ENCODE measurements around the gene SPHKAP. TPM values are rescaled to one million over a fixed set of nuclear protein-coding genes. Genes with fewer than 3 reads are reported as not detected.

SPHKAP gene
- total and polyA plus RNA-seq, 2 of the 4 experiments (the other 2 are of a cell fraction) = not detected

DNA sequence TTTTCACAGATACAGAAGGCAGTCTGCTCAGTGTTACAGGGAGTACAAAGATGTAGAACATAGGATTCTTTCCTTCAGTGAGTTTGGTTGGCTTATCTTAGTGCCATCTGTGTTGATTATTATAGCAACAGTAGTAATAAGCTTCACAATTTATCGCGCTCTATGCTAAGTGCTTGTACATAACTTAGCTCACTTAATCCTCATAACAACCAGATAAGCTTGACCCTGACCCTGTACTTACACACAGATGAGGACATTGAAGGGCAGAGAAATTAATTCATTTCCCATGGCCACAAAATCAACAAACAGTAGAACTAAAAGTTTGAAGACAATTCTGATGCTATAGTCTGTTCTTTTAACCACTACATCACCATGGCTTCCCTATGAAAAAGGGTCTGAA lies 121.8 kb downstream of the SPHKAP start:
- Histone ChIP-seq H2BK20ac (ENCODE audit: low read depth, low read length) (no peak overlapping the region), H3K23ac (ENCODE audit: low read depth, low read length) (no peak overlapping the region), H4K91ac (ENCODE audit: insufficient read depth, low read depth, low read length) (no peak overlapping the region), H3K27me3 (ENCODE audit: control insufficient read depth, insufficient read depth, low read length) (no peaks in the 10 kb centered on the region), H3K27ac (ENCODE audit: insufficient read depth, low read length) (no peak overlapping the region), H3K56ac (ENCODE audit: extremely low read depth, insufficient read depth, low read length) (no peak overlapping the region), H2BK15ac (ENCODE audit: low read depth, low read length) (no peak overlapping the region), H4K5ac (ENCODE audit: low read depth, low read length) (no peak overlapping the region), H2BK120ac (ENCODE audit: low read depth, low read length) (no peak overlapping the region), H2AK9ac (replicated peaks; ENCODE audit: low read depth, low read length, poor library complexity) (no peak overlapping the region), H4K8ac (ENCODE audit: low read depth in 2 of 2, low read length in 2 of 2) (no peak overlapping the region), H3K9ac (ENCODE audit: low read depth, low read length) (no peak overlapping the region), H3K18ac (ENCODE audit: low read depth, low read length) (no peak overlapping the region), H3K4ac (ENCODE audit: low read depth, low read length) (no peak overlapping the region), H3K9me3 (ENCODE audit: control insufficient read depth, insufficient read depth, low read length) (peaks cover 14% of the 10 kb centered on the region; the same call in 1 of the 2 replicates), H2AK5ac (ENCODE audit: low read depth, low read length) (no peak overlapping the region), H3K36me3 (ENCODE audit: control insufficient read depth, insufficient read depth, low read length) (no peaks in the 10 kb centered on the region), H3K14ac (replicated peaks; ENCODE audit: low read depth, low read length) (no peak overlapping the region), H3K4me1 (ENCODE audit: control insufficient read depth, insufficient read depth, low read length) (no peaks in the 10 kb centered on the region), H3K9me1 (ENCODE audit: insufficient read depth, low read length) (no peaks in the 10 kb centered on the region), H3K79me1 (ENCODE audit: low read depth in 1 of 2, low read length in 2 of 2) (no peaks in the 10 kb centered on the region), H3K4me2 (ENCODE audit: low read depth, low read length) (no peak overlapping the region), H2BK5ac (ENCODE audit: low read depth, low read length, poor library complexity, severe bottlenecking) (no peak overlapping the region), H2AFZ (replicated peaks; ENCODE audit: low read length, poor library complexity) (no peak overlapping the region), H4K20me1 (ENCODE audit: insufficient read depth, low read length) (no peaks in the 10 kb centered on the region), H3K4me3 (ENCODE audit: insufficient read depth, low read depth, low read length) (no peak overlapping the region)
- WGBS, 2 experiments (ENCODE audit: extremely low coverage in 2 of 2, insufficient read length in 1 of 2) = no CpG with 5 or more reads among the region's 2 CpGs
- BruUV-seq (replicated peaks) = no TSS peak
- no peak for ATAC-seq (ENCODE audit: low read depth)
- in situ Hi-C loops (cut with MboI; ENCODE audit: low sequenced_read_pairs) = no loop called here
- ChIA-PET CTCF (no interaction called here), POLR2A (ENCODE audit: unreplicated experiment) (no interaction called here)
- DNase-seq = no peak
- dilution Hi-C loops (cut with HindIII; ENCODE audit: low sequenced_read_pairs, unreplicated experiment) = no loop called here
- TF ChIP-seq, protein P1, sequence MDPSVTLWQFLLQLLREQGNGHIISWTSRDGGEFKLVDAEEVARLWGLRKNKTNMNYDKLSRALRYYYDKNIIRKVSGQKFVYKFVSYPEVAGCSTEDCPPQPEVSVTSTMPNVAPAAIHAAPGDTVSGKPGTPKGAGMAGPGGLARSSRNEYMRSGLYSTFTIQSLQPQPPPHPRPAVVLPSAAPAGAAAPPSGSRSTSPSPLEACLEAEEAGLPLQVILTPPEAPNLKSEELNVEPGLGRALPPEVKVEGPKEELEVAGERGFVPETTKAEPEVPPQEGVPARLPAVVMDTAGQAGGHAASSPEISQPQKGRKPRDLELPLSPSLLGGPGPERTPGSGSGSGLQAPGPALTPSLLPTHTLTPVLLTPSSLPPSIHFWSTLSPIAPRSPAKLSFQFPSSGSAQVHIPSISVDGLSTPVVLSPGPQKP (IDR thresholded peaks at IDR 0.05; ENCODE audit: borderline replicate concordance, low read depth, low read length) = no peak
- TF ChIP-seq, protein P2, sequence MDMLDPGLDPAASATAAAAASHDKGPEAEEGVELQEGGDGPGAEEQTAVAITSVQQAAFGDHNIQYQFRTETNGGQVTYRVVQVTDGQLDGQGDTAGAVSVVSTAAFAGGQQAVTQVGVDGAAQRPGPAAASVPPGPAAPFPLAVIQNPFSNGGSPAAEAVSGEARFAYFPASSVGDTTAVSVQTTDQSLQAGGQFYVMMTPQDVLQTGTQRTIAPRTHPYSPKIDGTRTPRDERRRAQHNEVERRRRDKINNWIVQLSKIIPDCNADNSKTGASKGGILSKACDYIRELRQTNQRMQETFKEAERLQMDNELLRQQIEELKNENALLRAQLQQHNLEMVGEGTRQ (IDR thresholded peaks at IDR 0.05; ENCODE audit: low read depth, low read length) = no peak
- no peak for TF ChIP-seq RFX5 (IDR thresholded peaks at IDR 0.05; ENCODE audit: low read depth, low read length)
- TF ChIP-seq, protein P3, sequence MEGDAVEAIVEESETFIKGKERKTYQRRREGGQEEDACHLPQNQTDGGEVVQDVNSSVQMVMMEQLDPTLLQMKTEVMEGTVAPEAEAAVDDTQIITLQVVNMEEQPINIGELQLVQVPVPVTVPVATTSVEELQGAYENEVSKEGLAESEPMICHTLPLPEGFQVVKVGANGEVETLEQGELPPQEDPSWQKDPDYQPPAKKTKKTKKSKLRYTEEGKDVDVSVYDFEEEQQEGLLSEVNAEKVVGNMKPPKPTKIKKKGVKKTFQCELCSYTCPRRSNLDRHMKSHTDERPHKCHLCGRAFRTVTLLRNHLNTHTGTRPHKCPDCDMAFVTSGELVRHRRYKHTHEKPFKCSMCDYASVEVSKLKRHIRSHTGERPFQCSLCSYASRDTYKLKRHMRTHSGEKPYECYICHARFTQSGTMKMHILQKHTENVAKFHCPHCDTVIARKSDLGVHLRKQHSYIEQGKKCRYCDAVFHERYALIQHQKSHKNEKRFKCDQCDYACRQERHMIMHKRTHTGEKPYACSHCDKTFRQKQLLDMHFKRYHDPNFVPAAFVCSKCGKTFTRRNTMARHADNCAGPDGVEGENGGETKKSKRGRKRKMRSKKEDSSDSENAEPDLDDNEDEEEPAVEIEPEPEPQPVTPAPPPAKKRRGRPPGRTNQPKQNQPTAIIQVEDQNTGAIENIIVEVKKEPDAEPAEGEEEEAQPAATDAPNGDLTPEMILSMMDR (conservative IDR thresholded peaks at IDR 0.05; ENCODE audit: low read depth, low read length) = no peak
- no peak for TF ChIP-seq FOS (IDR thresholded peaks at IDR 0.05; ENCODE audit: low read depth, low read length)
- no peak for TF ChIP-seq MXI1 (IDR thresholded peaks at IDR 0.05; ENCODE audit: borderline replicate concordance, low read depth, low read length)
- TF ChIP-seq CHD1 (IDR thresholded peaks at IDR 0.05; ENCODE audit: low read depth, low read length) = no peak
- TF ChIP-seq MAFK (IDR thresholded peaks at IDR 0.05; ENCODE audit: low read depth, low read length) = no peak
- TF ChIP-seq RAD21 (IDR thresholded peaks at IDR 0.05; ENCODE audit: low read length) = no peak
- no peak for TF ChIP-seq BHLHE40 (IDR thresholded peaks at IDR 0.05; ENCODE audit: low read depth, low read length)
- no peak for TF ChIP-seq CEBPB (IDR thresholded peaks at IDR 0.05; ENCODE audit: low read depth, low read length)
- TF ChIP-seq POLR2A (IDR thresholded peaks at IDR 0.05; ENCODE audit: low read depth, low read length) = no peak
- intact Hi-C loops (cut with micrococcal nuclease) = no loop called here

All from IMR-90 (cell line).